Measurements from ENCODE around the gene GHRH. TPM values are rescaled to one million over a fixed set of nuclear protein-coding genes. Genes with fewer than 3 reads are reported as not detected.

The GHRH gene
- total RNA-seq, 1 donor from 2014 or later, result not detected

DNA sequence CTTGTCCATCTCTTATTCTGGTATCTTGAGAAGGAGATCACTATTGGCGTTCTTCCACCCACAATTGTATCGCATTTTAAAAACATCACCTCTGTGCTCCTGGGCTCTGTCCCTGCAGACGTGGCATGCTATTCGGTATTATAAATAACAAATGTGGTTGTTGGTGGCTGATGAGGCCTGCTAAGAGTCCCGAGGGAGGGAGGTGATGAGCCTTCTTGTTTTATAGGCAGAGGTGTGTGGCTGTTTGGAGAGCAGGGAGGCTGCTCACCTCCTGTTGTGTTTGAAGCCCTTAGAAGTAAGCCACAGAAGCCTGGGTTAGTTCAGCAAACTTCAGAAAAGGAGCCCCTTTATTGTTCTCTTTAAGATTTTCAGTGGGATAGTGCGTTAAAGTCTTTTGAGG lies 43.5 kb upstream of the GHRH start:
- DNase-seq (ENCODE audit: low read depth), result no peak
- no peak overlapping the region for H3K4me3 ChIP-seq (ENCODE audit: low read depth, low read length)
- TF ChIP-seq, protein P1, sequence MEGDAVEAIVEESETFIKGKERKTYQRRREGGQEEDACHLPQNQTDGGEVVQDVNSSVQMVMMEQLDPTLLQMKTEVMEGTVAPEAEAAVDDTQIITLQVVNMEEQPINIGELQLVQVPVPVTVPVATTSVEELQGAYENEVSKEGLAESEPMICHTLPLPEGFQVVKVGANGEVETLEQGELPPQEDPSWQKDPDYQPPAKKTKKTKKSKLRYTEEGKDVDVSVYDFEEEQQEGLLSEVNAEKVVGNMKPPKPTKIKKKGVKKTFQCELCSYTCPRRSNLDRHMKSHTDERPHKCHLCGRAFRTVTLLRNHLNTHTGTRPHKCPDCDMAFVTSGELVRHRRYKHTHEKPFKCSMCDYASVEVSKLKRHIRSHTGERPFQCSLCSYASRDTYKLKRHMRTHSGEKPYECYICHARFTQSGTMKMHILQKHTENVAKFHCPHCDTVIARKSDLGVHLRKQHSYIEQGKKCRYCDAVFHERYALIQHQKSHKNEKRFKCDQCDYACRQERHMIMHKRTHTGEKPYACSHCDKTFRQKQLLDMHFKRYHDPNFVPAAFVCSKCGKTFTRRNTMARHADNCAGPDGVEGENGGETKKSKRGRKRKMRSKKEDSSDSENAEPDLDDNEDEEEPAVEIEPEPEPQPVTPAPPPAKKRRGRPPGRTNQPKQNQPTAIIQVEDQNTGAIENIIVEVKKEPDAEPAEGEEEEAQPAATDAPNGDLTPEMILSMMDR (conservative IDR thresholded peaks at IDR 0.05; ENCODE audit: low read depth, low read length), result no peak

DNA sequence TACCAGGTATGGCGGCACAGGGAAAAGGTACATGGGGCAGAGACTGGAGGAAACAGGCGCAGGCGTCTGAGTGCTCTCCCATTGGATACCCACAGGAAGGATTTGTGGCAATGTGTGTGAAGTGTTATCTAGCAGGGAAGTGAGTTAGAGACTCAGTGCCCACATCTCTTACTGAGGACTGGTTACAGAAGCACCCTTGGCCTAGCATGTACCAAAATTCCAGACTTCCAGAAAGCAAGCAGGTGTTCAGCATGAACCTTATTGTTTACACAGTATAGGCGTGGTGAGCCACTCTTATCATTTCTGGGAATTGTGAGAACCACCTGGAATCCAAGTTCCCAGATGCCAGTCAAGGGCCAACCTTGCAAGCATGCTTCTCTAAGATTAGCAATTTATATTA lies 42.0 kb upstream of the GHRH start:
- TF ChIP-seq, protein P1 (conservative IDR thresholded peaks at IDR 0.05; ENCODE audit: low read depth, low read length), result no peak
- no peak for DNase-seq (ENCODE audit: low read depth)
- no peak overlapping the region for H3K4me3 ChIP-seq (ENCODE audit: low read depth, low read length)

DNA sequence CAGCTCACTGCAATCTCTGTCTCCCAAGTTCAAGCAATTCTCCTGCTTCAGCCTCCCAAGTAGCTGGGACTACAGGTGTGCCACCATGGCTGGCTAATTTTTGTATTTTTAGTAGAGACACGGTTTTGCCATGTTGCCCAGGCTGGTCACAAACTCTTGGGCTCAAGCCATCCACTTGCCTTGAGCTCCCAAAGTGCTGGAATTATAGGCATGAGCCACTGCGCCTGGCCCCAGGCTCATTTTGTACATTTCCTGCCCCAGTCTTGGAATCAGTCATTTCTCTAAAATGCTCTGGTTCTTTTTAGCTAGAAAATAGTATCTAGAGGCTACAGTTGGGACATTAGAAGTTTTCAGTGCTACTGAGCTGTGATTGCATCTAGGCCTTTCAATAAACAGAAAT lies 41.4 kb upstream of the GHRH start:
- TF ChIP-seq, protein P1 (conservative IDR thresholded peaks at IDR 0.05; ENCODE audit: low read depth, low read length), result no peak
- no peak overlapping the region for H3K4me3 ChIP-seq (ENCODE audit: low read depth, low read length)
- DNase-seq (ENCODE audit: low read depth), result no peak

DNA sequence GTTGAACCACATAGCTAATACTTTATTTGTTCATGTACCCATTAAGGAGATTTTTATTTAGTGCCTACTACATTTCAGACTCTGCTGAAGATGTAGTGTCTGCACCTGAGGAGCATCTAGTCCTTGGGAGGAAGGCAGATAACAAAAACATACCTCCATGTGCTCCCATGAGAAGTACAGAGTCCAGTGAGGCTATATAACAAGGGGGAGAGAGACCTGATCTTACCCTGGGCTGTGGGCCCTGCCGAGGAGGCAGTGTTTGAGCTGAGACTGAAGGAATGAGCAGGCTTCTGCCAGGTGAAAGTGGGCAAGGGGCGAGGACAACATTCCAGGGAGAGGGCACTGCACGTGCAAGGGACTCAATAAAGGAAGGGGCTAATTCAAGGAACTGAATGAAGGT lies 39.9 kb upstream of the GHRH start:
- H3K4me3 ChIP-seq (ENCODE audit: low read depth, low read length), result no peak overlapping the region
- TF ChIP-seq, protein P1 (conservative IDR thresholded peaks at IDR 0.05; ENCODE audit: low read depth, low read length), result no peak
- no peak for DNase-seq (ENCODE audit: low read depth)

DNA sequence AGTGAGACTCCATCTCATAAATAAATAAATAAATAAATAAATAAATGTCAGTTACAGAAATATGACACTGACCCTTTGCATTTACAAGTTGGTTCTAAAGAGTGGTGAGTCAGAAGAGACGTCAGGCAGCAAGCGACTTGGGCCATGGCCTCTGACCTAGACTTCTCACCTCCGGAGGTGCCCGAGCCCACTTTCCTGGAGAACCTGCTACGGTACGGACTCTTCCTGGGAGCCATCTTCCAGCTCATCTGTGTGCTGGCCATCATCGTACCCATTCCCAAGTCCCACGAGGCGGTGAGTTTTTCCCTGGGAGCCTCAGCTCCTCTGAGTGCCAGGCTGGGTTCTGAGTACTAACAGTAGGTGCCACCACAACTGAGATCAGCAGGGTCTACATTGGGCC lies 39.5 kb upstream of the GHRH start:
- TF ChIP-seq, protein P1 (conservative IDR thresholded peaks at IDR 0.05; ENCODE audit: low read depth, low read length), result no peak
- H3K4me3 ChIP-seq (ENCODE audit: low read depth, low read length), result no peak overlapping the region
- no peak for DNase-seq (ENCODE audit: low read depth)

DNA sequence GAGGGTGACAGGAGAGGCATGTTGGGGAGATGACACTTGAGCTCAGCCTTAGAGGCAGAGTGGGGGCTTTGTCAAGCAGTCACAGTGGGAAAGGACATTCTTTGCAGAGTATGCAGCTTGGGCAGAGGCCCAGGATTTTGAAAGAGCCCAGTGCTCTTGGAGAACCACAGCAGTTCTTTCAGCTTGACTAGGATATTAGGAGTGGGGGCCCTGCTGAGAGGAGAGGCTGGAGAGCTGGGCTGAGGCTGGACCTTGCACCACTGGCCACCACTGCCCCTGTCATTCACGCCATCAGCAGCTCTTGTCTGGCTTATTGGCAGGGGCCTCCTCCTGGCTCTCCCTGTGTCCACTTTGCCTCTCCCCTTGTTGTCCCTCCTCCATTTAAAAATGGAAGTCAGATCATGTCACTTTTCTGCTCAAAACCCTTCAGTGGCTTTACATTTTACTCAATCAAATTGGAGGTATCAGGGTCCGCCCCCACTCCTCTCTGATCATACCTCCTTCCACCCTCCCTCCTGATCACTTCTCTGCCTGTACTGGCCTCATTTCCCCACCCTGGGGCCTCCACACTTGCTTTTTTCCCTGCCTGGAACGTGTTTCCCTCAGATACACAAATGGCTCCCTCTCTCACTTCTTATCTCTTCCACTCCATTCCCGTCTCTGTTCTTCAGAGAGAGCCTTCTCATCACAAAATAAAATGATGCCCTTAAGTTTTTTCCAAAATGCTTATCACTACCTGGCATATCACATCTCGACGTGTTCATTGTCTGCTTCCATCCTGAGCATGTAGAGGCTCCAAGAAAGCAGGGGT lies 38.3 kb upstream of the GHRH start:
- no peak for DNase-seq (ENCODE audit: low read depth)
- TF ChIP-seq, protein P1 (conservative IDR thresholded peaks at IDR 0.05; ENCODE audit: low read depth, low read length), result no peak
- no peak overlapping the region for H3K4me3 ChIP-seq (ENCODE audit: low read depth, low read length)

Data from epithelial cell of proximal tubule (primary cell).